SK-N-SH (cell line): ENCODE data around the gene SLC51A. TPM values are rescaled to one million over a fixed set of nuclear protein-coding genes. Genes with fewer than 3 reads are reported as not detected.

ENCODE experiments used
- CTCF ChIA-PET: fragments of 300-600, 350-600 bp; formaldehyde crosslinking; extraction: SDS; loops from one replicate; lab custom pipeline; 2021; lab: Yijun Ruan, JAX
- POLR2A ChIA-PET: fragments of 350-600 bp; sonication (Branson Sonifier 250); formaldehyde crosslinking; extraction: SDS; loops from one replicate; lab custom pipeline; 2020; ENCODE audit warnings: antibody characterized with exemption, inconsistent platforms; lab: Yijun Ruan, JAX
- DNase-seq: peaks from one replicate; pipeline ENCODE4 v3.0.0; 2012
- H2AFZ ChIP-seq: fragments of 200-600 bp; sonication (generic); 2 replicates; pipeline ENCODE4 v1.8.1; 2016; ENCODE audit warnings: antibody characterized with exemption, mild to moderate bottlenecking, low read depth
- H3F3A ChIP-seq: fragments of 200-600 bp; sonication (generic); replicated peaks from 2 replicates; pipeline ENCODE3; 2016; ENCODE audit warnings: antibody characterized with exemption, mild to moderate bottlenecking; ENCODE audit not compliant: insufficient read depth
- H3K27ac ChIP-seq, 2 experiments: fragments of 200-500 bp in 1 of 2; fragments of 200-600 bp in 1 of 2; sonication (Bioruptor generic) in 1 of 2; sonication (generic), shearing (Covaris generic) in 1 of 2; 2 replicates each; pipeline versions ENCODE4 v1.5.1 to v1.6.1; 2014 to 2016; ENCODE audit warnings: low read depth in 2 of 2, inconsistent platforms in 1 of 2, low read length in 1 of 2, mild to moderate bottlenecking in 1 of 2, mixed read lengths in 1 of 2
- H3K27me3 ChIP-seq: fragments of 200-600 bp; sonication (generic), shearing (Covaris generic); 2 replicates; pipeline ENCODE4 v1.6.1; 2016; ENCODE audit warnings: mixed run types; ENCODE audit not compliant: insufficient read depth
- H3K36me3 ChIP-seq, 2 experiments: fragments of 200-500 bp in 1 of 2; fragments of 200-600 bp in 1 of 2; sonication (Bioruptor generic) in 1 of 2; sonication (generic) in 1 of 2; replicated peaks in 1 of 2; 2 replicates each; pipeline versions ENCODE3 to v1.5.1; 2014 to 2016; ENCODE audit warnings: low read length in 1 of 2, mild to moderate bottlenecking in 1 of 2; ENCODE audit not compliant: insufficient read depth in 2 of 2, control insufficient read depth in 1 of 2
- H3K4me1 ChIP-seq, 2 experiments: fragments of 200-500 bp in 1 of 2; fragments of 200-600 bp in 1 of 2; sonication (Bioruptor generic) in 1 of 2; sonication (generic), shearing (Covaris generic) in 1 of 2; 2 replicates each; pipeline versions ENCODE4 v1.5.1 to v1.6.1; 2014 to 2016; ENCODE audit warnings: low read depth in 1 of 2, low read length in 1 of 2, mixed run types in 1 of 2; ENCODE audit not compliant: insufficient read depth in 2 of 2, control insufficient read depth in 1 of 2
- H3K4me2 ChIP-seq: fragments of 200-600 bp; sonication (generic), shearing (Covaris generic); 2 replicates; pipeline ENCODE4 v1.6.1; 2017; ENCODE audit warnings: mixed run types
- H3K4me3 ChIP-seq, 2 experiments: fragments of 200-500 bp in 1 of 2; fragments of 200-600 bp in 1 of 2; sonication (Bioruptor generic) in 1 of 2; sonication (generic), shearing (Covaris generic) in 1 of 2; 2 replicates each; pipeline versions ENCODE4 v1.5.1 to v1.8.1; 2014 to 2016; ENCODE audit warnings: low read depth in 2 of 2, inconsistent platforms in 1 of 2, low read length in 1 of 2, mild to moderate bottlenecking in 1 of 2, mixed read lengths in 1 of 2, moderate library complexity in 1 of 2
- H3K79me2 ChIP-seq: fragments of 200-600 bp; sonication (generic); 2 replicates; pipeline ENCODE4 v1.8.1; 2017; ENCODE audit warnings: mild to moderate bottlenecking; ENCODE audit not compliant: insufficient read depth
- H3K9ac ChIP-seq: fragments of 200-600 bp; sonication (generic); 2 replicates; pipeline ENCODE4 v1.6.1; 2017; ENCODE audit warnings: mixed run types
- H3K9me2 ChIP-seq: fragments of 200-600 bp; sonication (generic); 2 replicates; pipeline ENCODE4 v1.6.1; 2017; ENCODE audit warnings: mixed run types
- H3K9me3 ChIP-seq: fragments of 200-600 bp; sonication (generic); 2 replicates; pipeline ENCODE4 v1.6.1; 2017; ENCODE audit warnings: mixed run types, mild to moderate bottlenecking, moderate library complexity
- H4K20me1 ChIP-seq: fragments of 200-600 bp; sonication (generic); 2 replicates; pipeline ENCODE4 v1.6.1; 2017; ENCODE audit warnings: mild to moderate bottlenecking, mixed run types; ENCODE audit not compliant: insufficient read depth
- ELF1 ChIP-seq: IDR thresholded peaks from 2 replicates; pipeline ENCODE4 v1.4.0; 2012
- EZH2phosphoT487 ChIP-seq: fragments of 200-600 bp; sonication (generic); IDR thresholded peaks from 2 replicates; pipeline ENCODE4 v1.6.1; 2017; ENCODE audit warnings: low read depth, mixed run types, mild to moderate bottlenecking, antibody characterized with exemption, moderate library complexity, borderline replicate concordance
- FOXJ3 ChIP-seq: sonication (generic); formaldehyde crosslinking; IDR thresholded peaks from 2 replicates; pipeline ENCODE4 v1.5.1; 2020; ENCODE audit warnings: mild to moderate bottlenecking, missing genetic modification reagents
- FOXM1 ChIP-seq: IDR thresholded peaks from 2 replicates; pipeline ENCODE4 v1.4.0; 2012; ENCODE audit warnings: low read depth, mild to moderate bottlenecking
- GABPA ChIP-seq: IDR thresholded peaks from 2 replicates; pipeline ENCODE4 v1.4.0; 2012; ENCODE audit warnings: low read depth, mild to moderate bottlenecking
- GATA2 ChIP-seq: sonication (generic); formaldehyde crosslinking; IDR thresholded peaks from 2 replicates; pipeline ENCODE4 v1.5.0; 2020; ENCODE audit warnings: mild to moderate bottlenecking, missing genetic modification reagents
- JUND ChIP-seq: IDR thresholded peaks from 2 replicates; pipeline ENCODE4 v1.4.0; 2012
- NFIC ChIP-seq: IDR thresholded peaks from 2 replicates; pipeline ENCODE4 v1.4.0; 2012; ENCODE audit warnings: borderline replicate concordance
- POLR2AphosphoS5 ChIP-seq: IDR thresholded peaks from 2 replicates; pipeline ENCODE4 v1.6.1; 2012; ENCODE audit warnings: low read depth, low read length
- RAD21 ChIP-seq: IDR thresholded peaks from 2 replicates; pipeline ENCODE4 v1.6.1; 2012; ENCODE audit warnings: mild to moderate bottlenecking, low read length
- SMC3 ChIP-seq: IDR thresholded peaks from 2 replicates; pipeline ENCODE4 v1.6.1; 2012; ENCODE audit warnings: low read depth, low read length, improper control_type of control experiment
- TEAD4 ChIP-seq: IDR thresholded peaks from 2 replicates; pipeline ENCODE4 v1.4.0; 2012; ENCODE audit warnings: mild to moderate bottlenecking, borderline replicate concordance; ENCODE audit not compliant: insufficient read depth
- YY1 ChIP-seq: IDR thresholded peaks from 2 replicates; pipeline ENCODE4 v1.4.0; 2012; ENCODE audit warnings: low read depth, mild to moderate bottlenecking
- WGBS: methylation state at CpG from one replicate; pipeline ENCODE4 v1.1.6; 2017; ENCODE audit warnings: low lambda C conversion rate; 5-methylcytosine and 5-hydroxymethylcytosine counted together
- polyA plus RNA-seq, 3 experiments: library from polyadenylated mRNA; depleted of rRNA; stranded (reverse); fragments of >200 nt; gene quantifications; 2 replicates each; pipeline ENCODE4 v1.2.3, GENCODE V29; 2012
- TF ChIP-seq, protein P1 (sequence below): IDR thresholded peaks from 2 replicates; pipeline ENCODE4 v1.4.0; 2012; ENCODE audit warnings: low read depth, borderline replicate concordance
- TF ChIP-seq, protein P2 (sequence below): fragments of 150-350 bp; IDR thresholded peaks from 2 replicates; pipeline ENCODE4 v1.6.1; 2017; ENCODE audit warnings: antibody characterized with exemption, low read length, low read depth, borderline replicate concordance

The SLC51A gene
- polyA plus RNA-seq, 1 of the 3 experiments (the other 2 are of a cell fraction) = not detected

DNA sequence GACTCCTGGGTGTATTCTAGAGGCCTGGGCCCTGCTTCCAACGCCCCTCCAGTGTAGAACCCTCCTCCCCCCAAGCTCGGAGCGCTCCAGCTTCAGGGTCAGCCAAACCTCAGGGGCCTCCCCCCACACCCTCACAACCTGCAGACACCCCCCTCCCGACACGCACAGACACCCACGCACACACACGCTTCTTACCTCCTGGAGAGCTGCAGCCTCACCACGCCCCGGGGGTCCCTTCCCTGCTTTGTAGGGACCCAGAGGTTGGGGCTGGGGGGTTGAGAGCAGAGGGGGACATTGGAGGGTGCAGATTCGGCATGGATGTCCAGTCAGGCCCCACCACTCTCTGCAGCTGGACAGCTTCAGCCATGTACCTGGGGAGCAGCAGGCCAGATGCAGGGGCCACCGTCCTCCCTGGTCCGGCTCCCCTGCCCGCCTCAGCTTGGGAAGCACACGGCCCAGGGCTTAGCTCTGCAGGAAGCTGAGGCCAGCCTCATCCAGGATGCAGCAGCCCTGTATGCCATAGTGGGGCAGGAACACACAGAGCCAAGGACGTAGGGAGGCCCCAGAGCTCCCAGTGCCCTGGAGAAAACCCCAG, 18.2 kb upstream of the SLC51A start:
- Histone ChIP-seq H3K4me2 (no peak overlapping the region), H3K27ac (no peak overlapping the region), H3K9me3 (no peaks in the 10 kb centered on the region), H3K9ac (no peak overlapping the region), H3F3A (no peaks in the 10 kb centered on the region), H3K9me2 (no peaks in the 10 kb centered on the region), H3K36me3 (no peaks in the 10 kb centered on the region), H2AFZ (no peak overlapping the region), H3K79me2 (no peaks in the 10 kb centered on the region), H3K4me3 (no peak overlapping the region), H3K27me3 (no peaks in the 10 kb centered on the region), H3K4me1 (peaks cover 0 to 15% of the 10 kb centered on the region in 2 experiments; a peak in 1 of 4 replicates), H4K20me1 (no peaks in the 10 kb centered on the region)
- TF ChIP-seq FOXJ3 (CRISPR knock-in tag) (no peak), POLR2AphosphoS5 (no peak), NFIC (no peak), ELF1 (no peak), FOXM1 (no peak), EZH2phosphoT487 (no peak), TEAD4 (no peak), YY1 (no peak), GABPA (no peak), JUND (no peak), GATA2 (CRISPR knock-in tag) (no peak), SMC3 (no peak), RAD21 (no peak)
- TF ChIP-seq, protein P1, sequence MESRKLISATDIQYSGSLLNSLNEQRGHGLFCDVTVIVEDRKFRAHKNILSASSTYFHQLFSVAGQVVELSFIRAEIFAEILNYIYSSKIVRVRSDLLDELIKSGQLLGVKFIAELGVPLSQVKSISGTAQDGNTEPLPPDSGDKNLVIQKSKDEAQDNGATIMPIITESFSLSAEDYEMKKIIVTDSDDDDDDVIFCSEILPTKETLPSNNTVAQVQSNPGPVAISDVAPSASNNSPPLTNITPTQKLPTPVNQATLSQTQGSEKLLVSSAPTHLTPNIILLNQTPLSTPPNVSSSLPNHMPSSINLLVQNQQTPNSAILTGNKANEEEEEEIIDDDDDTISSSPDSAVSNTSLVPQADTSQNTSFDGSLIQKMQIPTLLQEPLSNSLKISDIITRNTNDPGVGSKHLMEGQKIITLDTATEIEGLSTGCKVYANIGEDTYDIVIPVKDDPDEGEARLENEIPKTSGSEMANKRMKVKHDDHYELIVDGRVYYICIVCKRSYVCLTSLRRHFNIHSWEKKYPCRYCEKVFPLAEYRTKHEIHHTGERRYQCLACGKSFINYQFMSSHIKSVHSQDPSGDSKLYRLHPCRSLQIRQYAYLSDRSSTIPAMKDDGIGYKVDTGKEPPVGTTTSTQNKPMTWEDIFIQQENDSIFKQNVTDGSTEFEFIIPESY = no peak
- TF ChIP-seq, protein P2, sequence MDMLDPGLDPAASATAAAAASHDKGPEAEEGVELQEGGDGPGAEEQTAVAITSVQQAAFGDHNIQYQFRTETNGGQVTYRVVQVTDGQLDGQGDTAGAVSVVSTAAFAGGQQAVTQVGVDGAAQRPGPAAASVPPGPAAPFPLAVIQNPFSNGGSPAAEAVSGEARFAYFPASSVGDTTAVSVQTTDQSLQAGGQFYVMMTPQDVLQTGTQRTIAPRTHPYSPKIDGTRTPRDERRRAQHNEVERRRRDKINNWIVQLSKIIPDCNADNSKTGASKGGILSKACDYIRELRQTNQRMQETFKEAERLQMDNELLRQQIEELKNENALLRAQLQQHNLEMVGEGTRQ = no peak
- no peak for DNase-seq
- CTCF ChIA-PET = interaction anchor here (0.7 to 13.7 kb wide), 8 partner anchors 20 to 153 kb away, joined by 3 to 258 read pairs (median 4); no protein-coding TSS in a partner anchor
- POLR2A ChIA-PET = no interaction called here
- 71% methylated on average over 3 of the region's 15 CpGs for WGBS
